Measurements from ENCODE around the gene DHRS3.
"Not testable (repeated sequence)": the region's sequence is repeated elsewhere in the genome, so short reads cannot be mapped to it uniquely, and the experiment has no call there.

DHRS3 gene

DNA sequence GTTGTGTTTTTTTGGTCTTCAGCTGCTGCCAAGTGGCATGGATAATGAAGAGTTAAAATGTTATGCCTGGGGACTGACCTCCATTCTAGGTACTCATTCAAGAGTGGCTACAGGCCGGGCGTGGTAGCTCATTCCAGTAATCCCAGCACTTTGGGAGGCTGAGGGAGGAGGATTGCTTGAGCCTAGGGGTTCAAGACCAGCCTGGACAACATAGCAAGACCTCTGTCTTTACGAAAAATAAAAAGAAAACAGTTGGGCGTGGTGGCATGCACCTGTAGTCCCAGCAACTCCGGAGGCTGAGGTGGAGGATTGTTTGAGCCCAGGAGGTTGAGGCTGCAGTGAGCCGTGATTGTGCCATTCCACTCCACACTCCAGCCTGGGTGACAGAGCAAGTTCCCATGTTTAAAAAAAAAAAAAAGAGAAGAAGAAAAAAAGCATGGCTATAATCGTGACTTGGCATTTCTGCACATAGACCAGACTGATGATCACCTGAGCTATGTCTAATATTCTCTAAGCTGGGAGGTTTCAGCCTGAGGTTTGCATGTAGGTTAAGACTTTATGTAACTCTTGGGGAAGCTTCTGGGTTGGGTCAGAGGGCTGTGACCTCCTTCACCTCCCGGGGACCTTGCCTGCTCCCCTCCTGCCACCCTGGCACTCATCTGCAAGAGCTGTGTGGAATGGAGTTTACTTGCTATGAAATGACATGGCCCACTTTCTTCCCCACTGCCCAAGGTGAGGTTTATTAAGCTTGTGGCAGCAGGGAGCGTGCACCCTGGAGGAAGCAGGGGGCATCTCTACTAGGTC, 51.3 kb downstream of the DHRS3 start:
- H3K27me3 ChIP-seq (ENCODE audit: control insufficient read depth in 1 of 2, insufficient read depth in 2 of 2, low read length in 2 of 2): no peaks in the 10 kb centered on the region
- peaks cover 0 to 6% of the 10 kb centered on the region in 2 donors for H3K4me1 ChIP-seq (ENCODE audit: control insufficient read depth in 1 of 2, insufficient read depth in 2 of 2, low read length in 2 of 2)
- no peak overlapping the region for H3K27ac ChIP-seq (ENCODE audit: low read depth, low read length)
- peaks cover 24 to 38% of the 10 kb centered on the region in 2 donors for H3K36me3 ChIP-seq (ENCODE audit: control insufficient read depth in 1 of 2, insufficient read depth in 2 of 2, low read length in 2 of 2)
- H3K4me3 ChIP-seq (ENCODE audit: low read depth in 1 of 2, low read length in 2 of 2): no peak overlapping the region
- peaks cover 9% of the 10 kb centered on the region in 2 donors for H3K9me3 ChIP-seq (ENCODE audit: control insufficient read depth in 1 of 2, low read length in 2 of 2)
- peak overlapping the region in 1 of 2 donors; percentile 18 for H3K9ac ChIP-seq (ENCODE audit: low read depth in 1 of 2, low read length in 2 of 2)

DNA sequence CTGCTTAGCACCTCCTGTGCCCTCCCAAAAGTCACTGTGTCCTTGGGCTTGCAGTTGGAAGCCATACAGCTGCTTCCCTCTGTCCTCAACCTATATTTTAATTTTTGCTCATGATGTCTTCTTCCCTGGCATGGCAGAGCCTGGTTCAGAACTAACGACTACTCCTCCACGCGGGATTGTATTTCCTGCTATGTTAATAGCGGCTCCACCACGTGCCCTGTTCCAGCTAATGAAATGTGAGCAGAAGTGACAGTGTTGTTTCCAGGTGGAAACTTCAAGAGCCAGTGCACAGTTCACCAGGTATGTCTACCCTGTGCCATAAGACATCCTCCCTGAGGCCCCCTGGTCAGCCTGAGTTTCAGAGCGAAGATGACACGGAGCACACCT, 52.1 kb downstream of the DHRS3 start:
- H3K36me3 ChIP-seq (ENCODE audit: control insufficient read depth in 1 of 2, insufficient read depth in 2 of 2, low read length in 2 of 2): peaks cover 20 to 31% of the 10 kb centered on the region in 2 donors
- no peak overlapping the region for H3K9ac ChIP-seq (ENCODE audit: low read depth in 1 of 2, low read length in 2 of 2)

DNA sequence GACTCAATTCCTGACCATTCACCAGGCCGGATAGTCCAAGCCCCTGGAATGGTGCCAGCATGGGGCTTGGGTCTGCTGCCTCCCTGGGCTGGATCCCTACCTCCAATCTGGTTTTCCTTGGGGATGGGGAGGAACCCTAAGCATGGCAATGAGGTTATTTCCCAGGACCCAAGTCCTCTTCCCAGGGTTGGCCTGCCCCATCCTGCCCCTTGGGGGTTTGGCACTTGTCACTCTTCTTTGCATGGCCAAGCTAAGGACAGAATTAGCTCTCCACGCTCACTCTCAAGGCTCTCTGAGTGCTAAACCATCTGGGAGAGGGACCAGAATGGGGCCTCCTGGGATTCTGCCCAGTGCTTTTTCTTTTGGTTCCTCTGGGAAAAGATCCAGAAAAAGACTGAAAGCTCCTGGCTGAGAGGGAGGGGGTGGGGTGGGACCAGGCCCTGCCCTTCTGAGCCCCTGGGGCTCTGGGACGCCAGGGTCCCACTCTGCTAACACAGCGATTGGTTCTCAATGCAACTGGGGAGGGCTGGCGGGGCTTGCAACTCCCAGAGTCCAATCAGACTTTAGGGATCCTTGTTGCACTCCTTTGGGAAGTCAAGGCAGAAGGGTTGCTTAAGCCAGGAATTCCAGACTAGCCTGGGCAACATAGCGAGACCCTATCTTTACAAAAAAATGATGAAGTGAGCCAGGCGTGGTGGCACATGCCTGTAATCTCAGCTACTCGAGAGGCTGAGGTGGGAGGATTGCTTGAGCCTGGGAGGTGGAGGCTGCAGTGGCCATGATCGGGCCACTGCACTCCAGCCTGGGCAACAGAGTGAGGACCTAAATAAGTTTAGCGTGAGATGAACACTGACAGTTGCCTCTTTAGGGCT, 52.7 kb downstream of the DHRS3 start:
- Histone ChIP-seq H3K4me1 (ENCODE audit: control insufficient read depth in 1 of 2, insufficient read depth in 2 of 2, low read length in 2 of 2) (peaks cover 0 to 6% of the 10 kb centered on the region in 2 donors), H3K36me3 (ENCODE audit: control insufficient read depth in 1 of 2, insufficient read depth in 2 of 2, low read length in 2 of 2) (peaks cover 15 to 25% of the 10 kb centered on the region in 2 donors), H3K27ac (ENCODE audit: low read depth, low read length) (no peak overlapping the region), H3K4me3 (ENCODE audit: low read depth in 1 of 2, low read length in 2 of 2) (no peak overlapping the region), H3K9ac (ENCODE audit: low read depth in 1 of 2, low read length in 2 of 2) (no peak overlapping the region), H3K27me3 (ENCODE audit: control insufficient read depth in 1 of 2, insufficient read depth in 2 of 2, low read length in 2 of 2) (no peaks in the 10 kb centered on the region), H3K9me3 (ENCODE audit: control insufficient read depth in 1 of 2, low read length in 2 of 2) (peaks cover 9% of the 10 kb centered on the region in 2 donors)

More for the DNA sequence above, 52.1 kb downstream of the DHRS3 start:
- Histone ChIP-seq H3K9me3 (ENCODE audit: control insufficient read depth in 1 of 2, low read length in 2 of 2) (peaks cover 9% of the 10 kb centered on the region in 2 donors), H3K4me1 (ENCODE audit: control insufficient read depth in 1 of 2, insufficient read depth in 2 of 2, low read length in 2 of 2) (peaks cover 0 to 6% of the 10 kb centered on the region in 2 donors), H3K4me3 (ENCODE audit: low read depth in 1 of 2, low read length in 2 of 2) (no peak overlapping the region), H3K27me3 (ENCODE audit: control insufficient read depth in 1 of 2, insufficient read depth in 2 of 2, low read length in 2 of 2) (no peaks in the 10 kb centered on the region), H3K27ac (ENCODE audit: low read depth, low read length) (no peak overlapping the region)

DNA sequence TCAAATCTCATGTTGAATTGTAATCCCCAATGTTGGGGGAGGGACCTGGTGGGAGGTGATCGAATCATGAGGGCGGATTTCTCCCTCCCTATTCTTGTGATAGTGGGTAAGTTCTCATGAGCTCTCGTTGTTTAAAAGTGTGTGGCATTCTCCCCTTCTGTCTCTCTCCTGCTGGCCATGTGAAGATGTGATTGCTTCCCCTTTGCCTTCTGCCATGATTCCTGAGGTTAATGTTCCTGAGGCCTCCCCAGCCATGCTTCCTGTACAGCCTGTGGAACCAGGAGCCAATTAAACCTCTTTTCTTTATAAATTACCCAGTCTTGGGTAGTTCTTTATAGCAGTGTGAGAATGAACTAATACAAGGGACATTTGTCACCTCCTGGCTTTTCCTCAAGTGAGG, 53.8 kb downstream of the DHRS3 start:
- not testable (repeated sequence) for H3K27ac ChIP-seq (ENCODE audit: low read depth, low read length); H3K9ac ChIP-seq (ENCODE audit: low read depth in 1 of 2, low read length in 2 of 2); H3K4me1 ChIP-seq (ENCODE audit: control insufficient read depth in 1 of 2, insufficient read depth in 2 of 2, low read length in 2 of 2); H3K4me3 ChIP-seq (ENCODE audit: low read depth in 1 of 2, low read length in 2 of 2); H3K27me3 ChIP-seq (ENCODE audit: control insufficient read depth in 1 of 2, insufficient read depth in 2 of 2, low read length in 2 of 2); H3K9me3 ChIP-seq (ENCODE audit: control insufficient read depth in 1 of 2, low read length in 2 of 2)
- H3K36me3 ChIP-seq (ENCODE audit: control insufficient read depth in 1 of 2, insufficient read depth in 2 of 2, low read length in 2 of 2): peaks cover 15 to 18% of the 10 kb centered on the region in 2 donors

DNA sequence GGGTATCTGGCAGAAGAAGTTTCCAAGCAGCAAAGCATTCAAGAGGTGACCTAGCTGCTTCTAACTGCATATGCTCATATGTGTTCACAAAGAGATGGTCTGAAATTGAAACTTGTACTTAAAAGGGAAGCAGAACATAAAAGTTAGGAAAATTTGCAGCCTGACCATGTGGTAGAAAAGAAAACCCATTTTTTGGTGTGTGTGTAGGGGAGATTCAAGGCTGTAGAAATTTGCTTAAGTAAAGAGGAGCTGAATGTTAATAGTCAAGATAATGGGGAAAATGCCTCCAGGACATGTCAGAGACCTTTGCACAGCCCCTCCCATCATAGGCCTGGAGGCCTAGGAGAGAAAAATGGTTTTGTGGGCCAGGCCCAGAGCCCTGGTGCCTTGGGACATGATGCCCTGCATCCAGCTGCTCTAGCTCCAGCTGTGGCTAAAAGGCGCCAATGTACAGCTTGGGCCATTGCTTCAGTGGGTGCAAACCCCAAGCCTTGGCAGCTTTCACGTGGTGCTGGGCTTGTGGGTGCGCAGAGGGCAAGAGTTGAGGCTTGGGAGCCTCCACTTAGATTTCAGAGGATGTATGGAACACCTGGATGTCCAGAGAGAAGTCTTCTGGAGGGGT, 54.9 kb downstream of the DHRS3 start:
- Histone ChIP-seq H3K27ac (ENCODE audit: low read depth, low read length) (no peak overlapping the region), H3K4me3 (ENCODE audit: low read depth in 1 of 2, low read length in 2 of 2) (no peak overlapping the region), H3K27me3 (ENCODE audit: control insufficient read depth in 1 of 2, insufficient read depth in 2 of 2, low read length in 2 of 2) (no peaks in the 10 kb centered on the region), H3K36me3 (ENCODE audit: control insufficient read depth in 1 of 2, insufficient read depth in 2 of 2, low read length in 2 of 2) (peaks cover 12 to 16% of the 10 kb centered on the region in 2 donors), H3K4me1 (ENCODE audit: control insufficient read depth in 1 of 2, insufficient read depth in 2 of 2, low read length in 2 of 2) (peaks cover 0 to 6% of the 10 kb centered on the region in 2 donors), H3K9ac (ENCODE audit: low read depth in 1 of 2, low read length in 2 of 2) (no peak overlapping the region), H3K9me3 (ENCODE audit: control insufficient read depth in 1 of 2, low read length in 2 of 2) (peaks cover 9% of the 10 kb centered on the region in 2 donors)

DNA sequence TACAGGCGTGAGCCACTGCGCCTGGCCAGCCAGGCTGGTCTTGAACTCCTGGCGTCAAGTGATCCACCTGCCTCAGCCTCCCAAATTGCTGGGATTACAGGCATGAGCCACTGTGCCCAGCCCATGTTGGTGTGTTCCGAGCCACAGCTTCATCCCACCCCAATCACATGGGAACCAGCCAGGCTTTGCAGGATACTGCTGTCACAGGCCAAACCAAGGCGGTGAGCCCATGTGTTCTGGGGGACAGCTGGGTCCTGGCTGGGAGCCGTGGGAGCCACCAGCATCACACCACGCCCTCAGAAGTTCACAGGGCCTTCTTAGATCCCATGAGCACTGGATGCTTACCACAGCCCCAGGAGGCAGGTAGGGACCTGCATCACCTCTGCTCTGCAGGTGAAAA, 56.9 kb downstream of the DHRS3 start:
- Histone ChIP-seq H3K9me3 (ENCODE audit: control insufficient read depth in 1 of 2, low read length in 2 of 2) (peaks cover 9% of the 10 kb centered on the region in 2 donors), H3K4me3 (ENCODE audit: low read depth in 1 of 2, low read length in 2 of 2) (no peak overlapping the region), H3K27me3 (ENCODE audit: control insufficient read depth in 1 of 2, insufficient read depth in 2 of 2, low read length in 2 of 2) (no peaks in the 10 kb centered on the region), H3K9ac (ENCODE audit: low read depth in 1 of 2, low read length in 2 of 2) (no peak overlapping the region), H3K4me1 (ENCODE audit: control insufficient read depth in 1 of 2, insufficient read depth in 2 of 2, low read length in 2 of 2) (peaks cover 0 to 6% of the 10 kb centered on the region in 2 donors), H3K36me3 (ENCODE audit: control insufficient read depth in 1 of 2, insufficient read depth in 2 of 2, low read length in 2 of 2) (peaks cover 0 to under 1% of the 10 kb centered on the region in 2 donors), H3K27ac (ENCODE audit: low read depth, low read length) (no peak overlapping the region)

DNA sequence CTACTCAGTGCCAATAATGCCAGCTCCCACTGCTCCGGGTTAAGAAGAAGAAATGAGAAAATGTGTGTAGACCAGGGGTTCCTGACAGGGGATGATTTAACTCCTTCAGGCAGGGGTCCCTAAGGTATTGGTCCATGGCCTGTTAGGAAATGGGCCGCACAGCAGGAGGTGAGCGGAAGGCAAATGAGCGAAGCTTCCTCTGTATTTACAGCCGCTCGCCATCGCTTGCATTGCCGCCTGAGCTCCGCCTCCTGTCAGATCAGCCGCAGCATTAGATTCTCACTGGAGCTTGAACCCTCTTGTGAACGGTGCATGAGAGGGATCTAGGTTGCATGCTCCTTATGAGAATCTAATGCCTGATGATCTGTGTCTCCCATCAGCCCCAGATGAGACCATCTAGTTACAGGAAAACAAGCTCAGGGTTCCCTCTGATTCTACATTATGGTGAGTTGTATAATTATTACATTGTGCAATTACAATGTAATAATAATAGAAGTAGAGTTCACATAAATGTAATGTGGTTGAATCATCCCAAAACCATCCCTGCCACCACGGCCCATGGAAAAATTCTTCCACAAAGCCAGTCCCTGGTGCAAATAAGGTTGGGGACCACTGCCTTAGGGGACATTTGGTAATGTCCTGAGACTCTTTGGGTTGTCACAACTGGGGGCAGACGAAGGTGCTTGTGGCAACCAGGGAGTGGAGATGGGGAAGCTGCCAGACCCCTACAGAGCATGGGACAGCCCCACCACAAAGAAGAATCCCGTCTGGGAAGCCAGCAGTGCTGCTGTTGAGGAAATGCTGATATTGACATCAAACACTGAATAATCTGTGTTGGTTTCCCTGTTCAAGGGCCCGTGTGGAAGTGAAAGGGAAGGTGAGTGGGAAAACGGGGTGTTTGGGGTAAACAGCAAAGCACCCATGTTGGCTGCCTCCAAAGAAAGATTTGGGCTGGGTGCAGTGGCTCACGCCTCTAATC, 60.8 kb downstream of the DHRS3 start:
- no peaks in the 10 kb centered on the region for H3K9me3 ChIP-seq (ENCODE audit: control insufficient read depth in 1 of 2, low read length in 2 of 2)
- H3K4me3 ChIP-seq (ENCODE audit: low read depth in 1 of 2, low read length in 2 of 2): no peak overlapping the region
- no peaks in the 10 kb centered on the region for H3K4me1 ChIP-seq (ENCODE audit: control insufficient read depth in 1 of 2, insufficient read depth in 2 of 2, low read length in 2 of 2)
- peak overlapping the region; percentile 27 for H3K27ac ChIP-seq (ENCODE audit: low read depth, low read length)
- H3K27me3 ChIP-seq (ENCODE audit: control insufficient read depth in 1 of 2, insufficient read depth in 2 of 2, low read length in 2 of 2): no peaks in the 10 kb centered on the region
- H3K36me3 ChIP-seq (ENCODE audit: control insufficient read depth in 1 of 2, insufficient read depth in 2 of 2, low read length in 2 of 2): no peaks in the 10 kb centered on the region
- H3K9ac ChIP-seq (ENCODE audit: low read depth in 1 of 2, low read length in 2 of 2): no peak overlapping the region

DNA sequence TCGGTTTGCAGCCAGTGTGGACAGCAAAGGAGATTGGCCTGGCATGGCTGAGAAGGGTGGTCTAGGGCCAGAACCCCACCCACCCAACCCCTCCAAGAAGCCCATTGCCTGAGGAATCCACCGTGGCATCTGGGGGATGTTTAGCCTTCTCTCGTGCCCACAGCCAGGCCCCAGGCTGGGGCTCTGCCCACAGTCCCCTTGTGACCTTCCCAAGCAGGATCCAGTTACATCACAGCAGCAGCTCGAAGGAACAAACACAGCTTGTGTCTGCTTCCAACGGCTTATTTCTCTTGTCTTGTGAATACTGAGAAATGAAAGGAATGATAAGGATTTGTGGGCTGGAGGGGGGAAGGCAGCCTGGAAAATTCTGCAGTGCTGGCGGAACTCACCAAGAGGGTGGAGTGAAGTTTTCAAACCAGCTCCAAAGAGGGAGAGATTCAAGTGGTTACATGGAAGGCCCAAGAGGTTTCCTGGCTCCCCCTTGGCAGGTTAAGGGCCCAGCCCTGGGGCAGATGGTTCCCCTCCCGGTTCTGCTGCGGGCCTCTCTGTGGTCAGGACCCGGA, 61.6 kb downstream of the DHRS3 start:
- Histone ChIP-seq H3K4me3 (ENCODE audit: low read depth in 1 of 2, low read length in 2 of 2) (no peak overlapping the region), H3K9me3 (ENCODE audit: control insufficient read depth in 1 of 2, low read length in 2 of 2) (no peaks in the 10 kb centered on the region), H3K4me1 (ENCODE audit: control insufficient read depth in 1 of 2, insufficient read depth in 2 of 2, low read length in 2 of 2) (no peaks in the 10 kb centered on the region), H3K27me3 (ENCODE audit: control insufficient read depth in 1 of 2, insufficient read depth in 2 of 2, low read length in 2 of 2) (no peaks in the 10 kb centered on the region), H3K9ac (ENCODE audit: low read depth in 1 of 2, low read length in 2 of 2) (no peak overlapping the region), H3K36me3 (ENCODE audit: control insufficient read depth in 1 of 2, insufficient read depth in 2 of 2, low read length in 2 of 2) (no peaks in the 10 kb centered on the region), H3K27ac (ENCODE audit: low read depth, low read length) (peak overlapping the region; percentile 27)
